Lower lobe of right lung (tissue), 2 donors: ENCODE data around the gene ULBP2. TPM values are rescaled to one million over a fixed set of nuclear protein-coding genes. Genes with fewer than 3 reads are reported as not detected.
"Not testable (repeated sequence)": the region's sequence is repeated elsewhere in the genome, so short reads cannot be mapped to it uniquely, and the experiment has no call there.

Source experiments
- ATAC-seq, 2 donors: fragments of 200-7000 bp; cut with Tn5 transposase; one replicate each; pipeline ENCODE4 v1.9.1; 2020 to 2022; ENCODE audit warnings: mild to moderate bottlenecking in 2 of 2, moderate library complexity in 2 of 2
- DNase-seq: peaks from one replicate; pipeline ENCODE4 v3.0.0-alpha.2; 2020
- H3K27ac ChIP-seq: fragments of 200-600 bp; one replicate; pipeline ENCODE4 v1.8.0; 2022
- H3K27me3 ChIP-seq: fragments of 200-600 bp; one replicate; pipeline ENCODE4 v1.8.0; 2022; ENCODE audit warnings: low read depth
- H3K36me3 ChIP-seq: fragments of 200-600 bp; one replicate; pipeline ENCODE4 v1.8.0; 2022; ENCODE audit warnings: mild to moderate bottlenecking
- H3K4me1 ChIP-seq: fragments of 200-600 bp; one replicate; pipeline ENCODE4 v1.8.0; 2022
- H3K4me3 ChIP-seq: fragments of 200-600 bp; one replicate; pipeline ENCODE4 v1.8.0; 2022; ENCODE audit warnings: mild to moderate bottlenecking
- H3K9me3 ChIP-seq: fragments of 200-600 bp; one replicate; pipeline ENCODE4 v1.8.0; 2022
- CTCF ChIP-seq: fragments of 200-600 bp; IDR thresholded peaks from one replicate; pipeline ENCODE4 v1.8.0; 2022; ENCODE audit warnings: antibody characterized with exemption, mild to moderate bottlenecking
- intact Hi-C: fragments of 100-400 bp; cut with DNase I; formaldehyde crosslinking; loops from one replicate; pipeline ENCODE4 v1.11.0; 2022
- total RNA-seq: library from RNA; stranded (reverse); fragmentation: NEBNext Ultra II Directional; extraction: Animal tissue kit (Norgen Biotek cat#: 25700); gene quantifications from one replicate; pipeline ENCODE4 v1.2.1, GENCODE V29; 2021
- donor health status: DM: no; HTN: yes; CAD: no; lungs with severe emphysema.

The ULBP2 gene
- total RNA-seq, 1 donor from 2014 or later, result 2.2 TPM

DNA sequence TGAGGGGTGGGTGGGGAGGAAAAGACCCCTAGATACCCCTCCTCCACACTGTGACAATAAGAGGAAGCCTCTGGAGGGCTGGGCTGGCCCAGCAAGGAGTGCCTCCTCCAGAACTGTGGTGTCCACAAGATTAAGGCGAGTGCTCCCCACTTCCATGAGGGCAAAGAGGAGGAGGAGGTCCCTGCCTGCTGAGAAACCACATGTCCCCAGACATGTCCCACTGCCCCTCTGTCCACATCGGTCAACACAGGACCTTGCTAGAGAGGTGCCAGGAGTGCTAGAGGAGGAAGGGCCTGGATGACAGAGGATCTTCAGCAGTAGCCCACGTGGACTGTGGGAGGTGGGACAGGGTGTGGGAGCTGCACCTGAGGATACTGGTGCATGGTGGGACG is 22.0 kb upstream of the ULBP2 start:
- no peaks in the 10 kb centered on the region for H3K9me3 ChIP-seq
- DNase-seq (no peak), ATAC-seq (no peak)
- intact Hi-C loops, result loop anchor here (10.0 kb wide), 1 partner anchor 85 kb away; no protein-coding TSS in a partner anchor
- no peak overlapping the region for H3K4me3 ChIP-seq
- H3K27ac ChIP-seq, result no peak overlapping the region
- peaks cover 13% of the 10 kb centered on the region for H3K4me1 ChIP-seq
- peaks cover 6% of the 10 kb centered on the region for H3K27me3 ChIP-seq
- no peaks in the 10 kb centered on the region for H3K36me3 ChIP-seq
- TF ChIP-seq CTCF, result no peak

DNA sequence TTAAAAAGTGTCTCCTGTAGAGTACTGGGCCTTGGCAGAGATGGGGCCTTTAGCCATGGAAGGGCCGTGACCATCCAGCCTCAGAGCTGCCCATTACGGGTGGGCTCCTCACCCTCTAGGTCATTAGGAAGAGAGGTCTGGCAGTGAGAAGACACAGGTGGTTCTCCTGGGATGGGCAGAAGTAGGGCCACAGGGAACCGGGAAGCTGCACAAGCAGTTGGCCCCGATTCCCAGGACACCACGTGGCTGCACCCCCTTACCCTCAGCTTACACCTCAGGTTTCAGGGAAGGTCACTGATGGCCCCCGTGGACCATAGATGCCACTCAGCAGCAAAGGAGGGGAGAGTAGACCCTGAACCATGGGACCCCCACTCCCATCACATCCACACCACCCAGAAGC is 20.5 kb upstream of the ULBP2 start:
- no peaks in the 10 kb centered on the region for H3K36me3 ChIP-seq
- peaks cover 9% of the 10 kb centered on the region for H3K27me3 ChIP-seq
- no peak for ATAC-seq
- no peak overlapping the region for H3K27ac ChIP-seq
- peaks cover 22% of the 10 kb centered on the region for H3K4me1 ChIP-seq
- no peak for DNase-seq
- no peak overlapping the region for H3K4me3 ChIP-seq
- intact Hi-C loops, result loop anchor here (10.0 kb wide), 1 partner anchor 87 kb away; no protein-coding TSS in a partner anchor
- no peaks in the 10 kb centered on the region for H3K9me3 ChIP-seq
- TF ChIP-seq CTCF, result no peak

DNA sequence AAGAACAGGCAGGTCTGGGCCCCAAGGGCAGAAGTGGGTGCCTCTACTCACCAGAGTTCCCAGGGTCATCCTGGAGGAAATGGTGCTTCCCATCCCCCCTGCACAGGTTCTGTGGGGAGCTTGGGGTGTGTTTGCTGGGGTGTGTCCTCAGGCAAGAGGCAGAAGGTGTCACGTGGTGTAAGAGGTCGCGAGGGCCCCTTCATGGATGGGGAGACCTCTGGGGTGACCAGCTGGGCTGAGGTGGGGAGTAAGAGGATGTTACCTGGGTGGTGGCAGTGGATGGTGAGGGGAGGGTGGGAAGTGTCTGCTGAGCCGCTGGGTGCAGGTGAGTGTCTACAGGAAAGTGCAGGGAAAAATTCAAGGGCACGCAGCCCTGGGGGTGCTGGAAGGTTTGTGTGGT is 19.7 kb upstream of the ULBP2 start:
- not testable (repeated sequence) for H3K27me3 ChIP-seq, ATAC-seq, DNase-seq, H3K9me3 ChIP-seq, H3K36me3 ChIP-seq, H3K27ac ChIP-seq
- intact Hi-C loops, result loop anchor here (10.0 kb wide), 1 partner anchor 87 kb away; no protein-coding TSS in a partner anchor
- H3K4me3 ChIP-seq, result peak overlapping the region; percentile 61
- peaks cover 22% of the 10 kb centered on the region for H3K4me1 ChIP-seq

DNA sequence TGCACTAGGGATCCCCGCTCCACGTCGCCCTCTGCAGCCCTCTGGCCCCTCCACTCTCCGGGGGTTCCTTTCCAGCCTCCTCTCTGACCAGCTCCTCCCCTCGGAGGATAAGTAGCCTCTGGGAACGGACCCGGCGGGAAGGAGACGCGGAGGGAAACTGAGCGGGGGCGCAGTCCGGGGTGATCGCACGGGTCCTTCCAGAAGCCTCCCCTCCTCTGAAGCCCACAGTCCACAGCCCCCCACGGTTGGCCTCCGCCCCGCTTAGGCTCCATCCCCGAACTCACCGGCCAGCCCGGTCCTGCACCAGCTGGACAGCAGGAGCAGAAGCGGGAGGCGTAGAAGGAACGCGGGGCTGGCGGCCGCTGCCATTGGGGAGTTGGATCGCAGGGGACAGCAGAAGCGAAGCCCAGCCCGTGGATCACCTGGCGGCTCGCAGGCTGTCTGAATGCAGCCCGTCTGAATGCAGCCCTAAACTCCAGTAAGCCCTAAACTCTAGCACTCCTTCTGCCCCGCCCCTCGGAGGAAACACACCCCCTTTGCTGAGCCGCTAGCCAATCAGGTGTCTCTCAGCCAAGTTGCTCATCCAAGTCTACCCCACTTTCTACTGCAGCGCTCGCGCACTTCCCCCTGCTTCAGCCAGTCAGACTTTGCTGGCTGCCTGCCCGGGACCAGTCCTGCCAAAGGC is 19.0 kb upstream of the ULBP2 start, which contains the start of gene RAET1G:
RAET1G (minus strand) TSS at position 480 of the 685 bp plus-strand sequence; CDS start at position 369, 111 bp downstream.
- Histone ChIP-seq H3K27me3 (peaks cover 9% of the 10 kb centered on the region), H3K9me3 (no peaks in the 10 kb centered on the region), H3K4me1 (peaks cover 22% of the 10 kb centered on the region), H3K27ac (no peak within 1 kb of the TSS), H3K36me3 (no peaks in the 10 kb centered on the region), H3K4me3 (peak within 1 kb of the TSS; percentile 61)
- ATAC-seq (peak; percentile 88 to 92), DNase-seq (peak; percentile 90)
- no peak for TF ChIP-seq CTCF
- intact Hi-C loops, result loop anchor here (10.0 kb wide), 1 partner anchor 88 kb away; no protein-coding TSS in a partner anchor

DNA sequence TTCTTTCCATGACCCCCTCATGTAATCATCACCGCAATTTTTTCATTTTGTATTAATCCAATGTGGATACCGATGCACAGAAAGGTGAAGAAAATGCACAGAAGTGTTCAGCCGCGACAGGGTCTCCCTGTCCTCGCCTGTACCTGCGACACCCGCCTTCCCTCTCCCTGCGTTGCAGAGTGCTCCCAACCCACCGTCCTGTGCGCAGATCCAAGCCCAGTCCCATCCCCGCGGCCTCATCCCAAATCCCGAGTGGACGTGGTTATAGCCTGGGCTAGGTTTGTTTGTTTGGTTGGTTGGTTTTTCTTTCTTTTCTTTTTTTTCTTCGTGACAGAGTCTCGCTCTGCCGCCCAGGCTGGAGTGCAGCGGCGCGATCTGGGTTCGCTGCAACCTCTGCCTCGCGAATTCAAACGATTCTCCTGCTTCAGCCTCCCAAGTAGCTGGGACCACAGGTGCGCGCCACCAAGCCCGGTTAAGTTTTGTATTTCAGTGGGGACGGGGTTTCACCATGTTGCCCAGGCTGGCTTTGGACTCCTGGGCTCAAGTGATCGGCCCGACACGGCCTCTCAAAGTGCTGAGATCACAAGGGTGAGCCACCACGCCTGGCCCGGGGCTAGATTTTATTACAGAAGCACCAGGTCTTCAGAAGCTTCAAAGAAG is 18.4 kb upstream of the ULBP2 start:
- no peak overlapping the region for H3K27ac ChIP-seq

More for the DNA sequence above, 18.4 kb upstream of the ULBP2 start:
- peaks cover 9% of the 10 kb centered on the region for H3K27me3 ChIP-seq
- H3K36me3 ChIP-seq, result no peaks in the 10 kb centered on the region
- intact Hi-C loops, result loop anchor here (10.0 kb wide), 1 partner anchor 89 kb away; no protein-coding TSS in a partner anchor
- DNase-seq (no peak), ATAC-seq (peak; percentile 2 to 4)
- TF ChIP-seq CTCF, result no peak
- peaks cover 22% of the 10 kb centered on the region for H3K4me1 ChIP-seq
- H3K9me3 ChIP-seq, result no peaks in the 10 kb centered on the region
- H3K4me3 ChIP-seq, result peak overlapping the region; percentile 61
